ENCODE data around the gene NAV2.

Gene NAV2

DNA sequence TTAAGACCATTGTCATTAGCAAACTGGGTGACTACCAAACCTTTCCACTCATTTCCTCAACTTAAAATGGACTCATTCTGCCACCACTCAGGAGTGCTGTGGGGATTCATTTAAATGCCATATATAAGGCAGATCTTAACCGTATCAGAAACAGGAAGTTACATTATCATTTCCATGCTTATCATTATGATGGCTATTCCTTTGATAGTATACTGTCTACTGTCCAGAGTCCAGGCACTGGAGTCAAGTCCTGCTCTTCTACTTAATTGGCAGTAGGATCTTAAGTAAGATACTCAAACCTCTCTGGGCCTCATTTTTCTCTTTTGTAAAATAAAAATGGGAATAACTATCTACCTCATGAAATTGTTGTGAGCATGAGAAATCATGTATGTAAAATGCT is 8.4 kb upstream of the NAV2 start:
- H3K27me3 ChIP-seq (ENCODE audit: control insufficient read depth, insufficient read depth, low read length): no peaks in the 10 kb centered on the region
- H3K4me3 ChIP-seq (ENCODE audit: low read length): no peak overlapping the region
- H3K9me3 ChIP-seq (replicated peaks; ENCODE audit: low read length): no peaks in the 10 kb centered on the region
- H3K36me3 ChIP-seq (ENCODE audit: insufficient read depth, low read length): peaks cover 20% of the 10 kb centered on the region
- peaks cover 22% of the 10 kb centered on the region for H3K4me1 ChIP-seq (ENCODE audit: control insufficient read depth, insufficient read depth, low read length)
- no peak overlapping the region for H3K4me2 ChIP-seq (ENCODE audit: low read length)
- no peak overlapping the region for H3K9ac ChIP-seq (ENCODE audit: low read depth, low read length)

GRCh38 chr11:19705936-19706335 is 6.7 kb upstream of the NAV2 start:
- Histone ChIP-seq H3K4me2 (ENCODE audit: low read length) (no peak overlapping the region), H3K9me3 (replicated peaks; ENCODE audit: low read length) (no peaks in the 10 kb centered on the region), H3K36me3 (ENCODE audit: insufficient read depth, low read length) (peaks cover 12% of the 10 kb centered on the region), H3K27me3 (ENCODE audit: control insufficient read depth, insufficient read depth, low read length) (no peaks in the 10 kb centered on the region), H3K9ac (ENCODE audit: low read depth, low read length) (no peak overlapping the region), H3K4me3 (ENCODE audit: low read length) (no peak overlapping the region), H3K4me1 (ENCODE audit: control insufficient read depth, insufficient read depth, low read length) (peaks cover 23% of the 10 kb centered on the region)

GRCh38 chr11:19711911-19712280 is 741 bp upstream of the NAV2 start:
- peak overlapping the region; percentile 86 for H3K4me3 ChIP-seq (ENCODE audit: low read length)
- no peaks in the 10 kb centered on the region for H3K9me3 ChIP-seq (replicated peaks; ENCODE audit: low read length)
- H3K4me2 ChIP-seq (ENCODE audit: low read length): peak overlapping the region; percentile 84
- H3K4me1 ChIP-seq (ENCODE audit: control insufficient read depth, insufficient read depth, low read length): peaks cover 44% of the 10 kb centered on the region
- H3K27me3 ChIP-seq (ENCODE audit: control insufficient read depth, insufficient read depth, low read length): no peaks in the 10 kb centered on the region
- peak overlapping the region; percentile 84 for H3K9ac ChIP-seq (ENCODE audit: low read depth, low read length)
- peaks cover 7% of the 10 kb centered on the region for H3K36me3 ChIP-seq (ENCODE audit: insufficient read depth, low read length)

GRCh38 chr11:19713196-19714021 is 772 bp downstream of the NAV2 start:
- Histone ChIP-seq H3K36me3 (ENCODE audit: insufficient read depth, low read length) (peaks cover 15% of the 10 kb centered on the region), H3K4me1 (ENCODE audit: control insufficient read depth, insufficient read depth, low read length) (peaks cover 53% of the 10 kb centered on the region), H3K4me2 (ENCODE audit: low read length) (peak overlapping the region; percentile 84), H3K9ac (ENCODE audit: low read depth, low read length) (peak overlapping the region; percentile 84), H3K27me3 (ENCODE audit: control insufficient read depth, insufficient read depth, low read length) (no peaks in the 10 kb centered on the region), H3K9me3 (replicated peaks; ENCODE audit: low read length) (no peaks in the 10 kb centered on the region), H3K4me3 (ENCODE audit: low read length) (peak overlapping the region; percentile 86)

DNA sequence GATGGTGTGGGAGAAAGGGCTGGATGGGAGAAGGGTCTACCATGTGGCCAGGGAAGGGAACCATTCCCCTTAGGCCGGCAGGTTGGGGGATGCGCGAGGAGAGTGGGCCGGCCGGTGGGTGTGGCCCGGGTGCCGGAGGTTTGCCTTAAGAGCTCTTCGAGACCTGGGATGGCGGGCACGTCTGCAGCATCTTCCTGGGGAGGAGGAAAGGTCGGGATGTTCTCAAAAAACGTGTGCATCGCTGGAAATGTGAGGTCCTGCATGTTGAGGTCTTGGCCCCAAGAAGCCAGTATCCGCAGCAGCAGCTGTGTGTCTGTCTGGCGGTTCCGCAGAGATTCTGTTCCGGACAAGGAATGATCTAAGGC is 1.4 kb downstream of the NAV2 start:
- H3K9me3 ChIP-seq (replicated peaks; ENCODE audit: low read length): no peaks in the 10 kb centered on the region
- H3K4me3 ChIP-seq (ENCODE audit: low read length): peak overlapping the region; percentile 86
- H3K9ac ChIP-seq (ENCODE audit: low read depth, low read length): peak overlapping the region; percentile 84
- H3K4me1 ChIP-seq (ENCODE audit: control insufficient read depth, insufficient read depth, low read length): peaks cover 55% of the 10 kb centered on the region
- peak overlapping the region; percentile 84 for H3K4me2 ChIP-seq (ENCODE audit: low read length)
- H3K27me3 ChIP-seq (ENCODE audit: control insufficient read depth, insufficient read depth, low read length): no peaks in the 10 kb centered on the region
- peaks cover 18% of the 10 kb centered on the region for H3K36me3 ChIP-seq (ENCODE audit: insufficient read depth, low read length)

DNA sequence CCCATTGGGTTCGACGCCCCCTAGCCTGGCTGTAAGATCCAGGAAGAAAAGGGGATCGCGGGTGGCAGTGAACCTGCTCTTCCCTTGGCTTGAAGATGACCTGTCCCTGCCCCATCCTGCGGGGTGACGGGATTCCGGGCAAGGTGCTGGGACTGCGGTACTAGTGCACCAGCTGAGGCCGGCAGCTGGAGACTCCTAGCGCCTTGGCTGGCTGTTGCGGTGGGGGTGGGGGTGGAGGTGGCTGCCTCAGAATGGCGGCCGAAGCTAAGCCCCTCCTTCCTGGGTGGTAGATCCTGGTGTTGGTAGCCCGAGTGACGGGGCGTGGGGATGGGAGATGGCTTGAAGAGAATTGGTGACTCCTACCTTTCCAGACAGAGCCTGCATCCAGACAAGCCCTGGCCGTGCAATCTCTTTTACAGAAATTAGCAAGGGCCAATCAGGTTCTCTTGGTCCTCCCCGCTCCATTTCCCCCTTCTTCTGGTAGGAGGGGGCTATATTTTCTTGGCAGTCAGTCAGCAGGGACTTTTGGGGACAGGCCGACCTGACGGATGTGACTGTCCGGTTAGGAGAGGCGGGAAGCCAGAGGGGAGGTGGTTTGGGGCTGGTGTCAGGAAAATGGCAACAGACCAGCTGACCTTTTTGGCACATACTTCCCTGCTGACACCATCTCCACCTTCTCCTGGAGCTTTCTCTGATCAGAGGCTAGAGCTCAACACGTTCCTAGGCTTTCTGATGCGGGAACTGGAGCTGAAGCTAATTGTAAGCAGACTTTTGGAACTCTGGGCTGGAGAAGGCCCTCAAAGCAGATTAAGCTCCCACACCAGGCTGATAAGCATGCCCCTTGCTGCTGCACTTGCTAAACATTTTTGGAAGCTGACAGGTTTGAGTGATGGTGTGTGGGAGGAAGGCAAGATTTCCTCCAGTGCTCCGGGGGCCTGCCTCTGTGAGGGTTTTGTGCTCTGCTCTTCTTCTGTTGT is 2.0 kb downstream of the NAV2 start:
- H3K9me3 ChIP-seq (replicated peaks; ENCODE audit: low read length): no peaks in the 10 kb centered on the region
- H3K9ac ChIP-seq (ENCODE audit: low read depth, low read length): peak overlapping the region; percentile 84
- H3K27me3 ChIP-seq (ENCODE audit: control insufficient read depth, insufficient read depth, low read length): no peaks in the 10 kb centered on the region
- peak overlapping the region; percentile 84 for H3K4me2 ChIP-seq (ENCODE audit: low read length)
- H3K4me1 ChIP-seq (ENCODE audit: control insufficient read depth, insufficient read depth, low read length): peaks cover 61% of the 10 kb centered on the region
- peak overlapping the region; percentile 86 for H3K4me3 ChIP-seq (ENCODE audit: low read length)
- peaks cover 25% of the 10 kb centered on the region for H3K36me3 ChIP-seq (ENCODE audit: insufficient read depth, low read length)

GRCh38 chr11:19715373-19715772 is 2.7 kb downstream of the NAV2 start:
- Histone ChIP-seq H3K9me3 (replicated peaks; ENCODE audit: low read length) (no peaks in the 10 kb centered on the region), H3K36me3 (ENCODE audit: insufficient read depth, low read length) (peaks cover 31% of the 10 kb centered on the region), H3K4me1 (ENCODE audit: control insufficient read depth, insufficient read depth, low read length) (peaks cover 68% of the 10 kb centered on the region), H3K9ac (ENCODE audit: low read depth, low read length) (peak overlapping the region; percentile 84), H3K4me3 (ENCODE audit: low read length) (peak overlapping the region; percentile 86), H3K4me2 (ENCODE audit: low read length) (peak overlapping the region; percentile 84), H3K27me3 (ENCODE audit: control insufficient read depth, insufficient read depth, low read length) (no peaks in the 10 kb centered on the region)

DNA sequence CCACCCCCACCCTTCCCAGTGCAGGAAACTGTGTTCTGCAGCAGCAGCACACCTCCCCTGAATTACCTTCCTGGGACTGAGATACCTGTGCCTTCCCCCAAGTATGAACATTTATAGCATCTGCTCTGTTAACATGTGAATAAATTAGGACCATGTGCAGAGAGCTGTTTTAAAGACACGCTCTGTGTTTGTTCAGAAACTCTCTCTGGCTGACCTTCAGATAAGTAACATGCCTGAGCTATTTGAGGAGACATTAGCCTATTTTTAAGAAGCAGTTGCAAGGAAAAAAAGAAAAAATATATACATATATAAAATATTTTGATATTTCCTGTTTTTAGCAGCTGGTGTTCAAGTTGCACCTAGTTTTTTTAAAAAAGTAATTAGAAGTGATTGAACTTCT is 5.4 kb downstream of the NAV2 start:
- H3K9ac ChIP-seq (ENCODE audit: low read depth, low read length): no peak overlapping the region
- no peaks in the 10 kb centered on the region for H3K9me3 ChIP-seq (replicated peaks; ENCODE audit: low read length)
- H3K4me2 ChIP-seq (ENCODE audit: low read length): no peak overlapping the region
- H3K36me3 ChIP-seq (ENCODE audit: insufficient read depth, low read length): peaks cover 56% of the 10 kb centered on the region
- H3K27me3 ChIP-seq (ENCODE audit: control insufficient read depth, insufficient read depth, low read length): no peaks in the 10 kb centered on the region
- peaks cover 80% of the 10 kb centered on the region for H3K4me1 ChIP-seq (ENCODE audit: control insufficient read depth, insufficient read depth, low read length)
- no peak overlapping the region for H3K4me3 ChIP-seq (ENCODE audit: low read length)

GRCh38 chr11:19718951-19719350 is 6.3 kb downstream of the NAV2 start:
- no peaks in the 10 kb centered on the region for H3K9me3 ChIP-seq (replicated peaks; ENCODE audit: low read length)
- H3K4me1 ChIP-seq (ENCODE audit: control insufficient read depth, insufficient read depth, low read length): peaks cover 82% of the 10 kb centered on the region
- no peak overlapping the region for H3K4me3 ChIP-seq (ENCODE audit: low read length)
- no peak overlapping the region for H3K9ac ChIP-seq (ENCODE audit: low read depth, low read length)
- peaks cover 62% of the 10 kb centered on the region for H3K36me3 ChIP-seq (ENCODE audit: insufficient read depth, low read length)
- no peak overlapping the region for H3K4me2 ChIP-seq (ENCODE audit: low read length)
- no peaks in the 10 kb centered on the region for H3K27me3 ChIP-seq (ENCODE audit: control insufficient read depth, insufficient read depth, low read length)

GRCh38 chr11:19719960-19720359 is 7.3 kb downstream of the NAV2 start:
- Histone ChIP-seq H3K4me3 (ENCODE audit: low read length) (no peak overlapping the region), H3K27me3 (ENCODE audit: control insufficient read depth, insufficient read depth, low read length) (no peaks in the 10 kb centered on the region), H3K36me3 (ENCODE audit: insufficient read depth, low read length) (peaks cover 68% of the 10 kb centered on the region), H3K9me3 (replicated peaks; ENCODE audit: low read length) (no peaks in the 10 kb centered on the region), H3K4me1 (ENCODE audit: control insufficient read depth, insufficient read depth, low read length) (peaks cover 79% of the 10 kb centered on the region), H3K4me2 (ENCODE audit: low read length) (no peak overlapping the region), H3K9ac (ENCODE audit: low read depth, low read length) (no peak overlapping the region)

- no peaks in the 10 kb centered on the region for H3K27me3 ChIP-seq (ENCODE audit: control insufficient read depth, insufficient read depth, low read length)
- peaks cover 72% of the 10 kb centered on the region for H3K4me1 ChIP-seq (ENCODE audit: control insufficient read depth, insufficient read depth, low read length)
Observed at GRCh38 chr11:19721176-19721575, 8.5 kb downstream of the NAV2 start.

More at GRCh38 chr11:19721176-19721575, 8.5 kb downstream of the NAV2 start:
- Histone ChIP-seq H3K9ac (ENCODE audit: low read depth, low read length) (no peak overlapping the region), H3K4me3 (ENCODE audit: low read length) (no peak overlapping the region), H3K4me2 (ENCODE audit: low read length) (no peak overlapping the region), H3K36me3 (ENCODE audit: insufficient read depth, low read length) (peaks cover 80% of the 10 kb centered on the region), H3K9me3 (replicated peaks; ENCODE audit: low read length) (no peaks in the 10 kb centered on the region)

All from skeletal muscle satellite cell (primary cell).